ENCODE results near the gene RPL7L1.

Gene RPL7L1

DNA sequence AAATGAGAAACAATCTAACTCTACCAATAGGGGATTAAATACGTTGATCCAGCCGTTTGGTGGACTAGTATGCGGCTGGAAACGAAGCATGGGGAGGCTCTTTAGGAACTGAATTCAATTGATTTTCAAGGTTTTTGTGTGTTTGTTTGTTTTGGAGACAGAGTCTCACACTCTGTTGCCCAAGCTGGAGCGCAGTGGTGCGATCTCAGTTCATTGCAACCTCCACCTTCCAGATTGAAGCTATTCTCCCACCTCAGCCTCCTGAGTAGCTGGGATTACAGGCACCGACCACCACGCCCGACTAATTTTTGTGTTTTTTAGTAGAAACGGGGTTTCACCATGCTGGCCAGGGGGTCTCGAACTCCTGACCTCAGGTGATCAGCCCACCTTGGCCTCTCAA is 57.0 kb downstream of the RPL7L1 start:
- no peak for DNase-seq

DNA sequence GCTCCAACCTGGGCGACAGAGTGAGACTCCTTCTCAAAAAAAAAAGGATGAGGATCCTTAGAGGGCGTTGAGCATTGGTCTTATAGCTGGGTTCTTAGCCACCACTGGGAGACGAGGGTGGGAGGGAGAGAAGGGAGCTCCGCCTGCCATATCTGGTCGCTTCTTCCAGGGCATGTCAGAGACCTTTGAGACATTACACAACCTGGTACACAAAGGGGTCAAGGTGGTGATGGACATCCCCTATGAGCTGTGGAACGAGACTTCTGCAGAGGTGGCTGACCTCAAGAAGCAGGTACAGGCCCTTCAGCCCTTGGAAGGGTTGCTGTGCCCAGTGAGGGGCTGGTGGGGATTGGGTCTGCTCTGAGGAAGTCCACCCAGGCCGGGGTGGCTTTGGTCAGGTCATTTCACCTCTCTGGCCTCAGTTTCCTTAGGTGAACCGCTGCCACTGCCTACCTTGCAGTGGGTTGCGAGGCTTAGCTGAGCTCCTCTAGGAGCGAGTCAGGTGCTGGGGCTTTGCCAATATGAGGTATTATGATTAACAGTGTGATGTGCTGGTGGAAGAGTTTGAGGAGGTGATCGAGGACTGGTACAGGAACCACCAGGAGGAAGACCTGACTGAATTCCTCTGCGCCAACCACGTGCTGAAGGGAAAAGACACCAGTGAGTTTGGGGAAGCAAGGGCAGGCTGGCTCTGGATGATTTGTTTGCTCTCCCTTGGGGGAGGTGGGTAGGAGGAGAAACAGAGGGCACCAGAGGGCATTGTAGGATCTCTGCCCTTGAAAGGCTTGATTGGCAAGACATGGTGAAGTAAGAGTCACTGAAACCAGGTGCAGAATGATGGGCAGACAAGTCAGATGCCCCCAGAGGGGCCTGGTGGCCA is 58.4 kb downstream of the RPL7L1 start:
- DNase-seq, result no peak

DNA sequence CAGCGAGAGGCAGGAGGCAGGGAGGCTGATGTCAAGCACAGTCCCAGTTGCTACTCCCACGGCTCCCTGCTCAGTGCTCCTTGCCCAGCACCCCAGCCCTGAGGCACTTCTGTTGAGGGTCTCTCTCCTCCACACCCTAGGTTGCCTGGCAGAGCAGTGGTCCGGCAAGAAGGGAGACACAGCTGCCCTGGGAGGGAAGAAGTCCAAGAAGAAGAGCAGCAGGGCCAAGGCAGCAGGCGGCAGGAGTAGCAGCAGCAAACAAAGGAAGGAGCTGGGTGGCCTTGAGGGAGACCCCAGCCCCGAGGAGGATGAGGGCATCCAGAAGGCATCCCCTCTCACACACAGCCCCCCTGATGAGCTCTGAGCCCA is 59.0 kb downstream of the RPL7L1 start:
- DNase-seq, result no peak

DNA sequence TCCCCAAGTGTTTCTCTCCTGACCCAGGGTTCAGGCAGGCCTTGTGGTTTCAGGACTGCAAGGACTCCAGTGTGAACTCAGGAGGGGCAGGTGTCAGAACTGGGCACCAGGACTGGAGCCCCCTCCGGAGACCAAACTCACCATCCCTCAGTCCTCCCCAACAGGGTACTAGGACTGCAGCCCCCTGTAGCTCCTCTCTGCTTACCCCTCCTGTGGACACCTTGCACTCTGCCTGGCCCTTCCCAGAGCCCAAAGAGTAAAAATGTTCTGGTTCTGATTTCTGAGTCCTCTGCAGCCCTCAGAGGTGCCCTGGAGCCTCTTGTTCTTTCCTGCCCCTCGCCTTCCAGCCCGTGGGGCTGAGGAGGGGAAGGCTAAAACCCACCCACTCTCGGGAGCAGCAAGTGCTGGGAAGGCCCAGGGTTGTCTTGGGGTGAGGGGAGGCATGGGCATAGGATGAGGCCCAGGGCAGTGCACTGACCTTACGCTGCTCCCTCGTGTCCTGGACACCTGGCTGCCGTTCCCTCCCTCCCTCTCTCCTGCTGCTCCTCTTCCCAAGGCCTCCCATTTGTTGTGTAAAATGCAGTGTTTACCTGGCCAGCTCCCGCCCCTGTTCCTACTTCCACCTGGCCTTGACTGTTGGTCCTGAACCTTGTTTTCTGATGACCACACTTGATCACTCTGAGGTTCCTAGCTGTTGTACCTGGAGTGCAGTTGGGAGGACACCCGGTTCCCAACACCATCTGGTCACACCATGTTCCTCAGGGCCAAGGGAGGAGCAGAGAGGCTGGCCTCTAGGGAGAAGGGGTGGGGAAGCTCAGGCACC is 59.8 kb downstream of the RPL7L1 start:
- no peak for DNase-seq
